T47D (cell line): Measurements from ENCODE around the gene ANKFN1.

Experiments used
- DNase-seq, 2 experiments: peaks; one replicate each; pipeline versions ENCODE4 v3.0.0 to v3.0.0-alpha.2; 2011 to 2012; ENCODE audit warnings: low read depth in 1 of 2, low spot score in 1 of 2
- JUND ChIP-seq: IDR thresholded peaks from 2 replicates; pipeline ENCODE4 v1.6.1; 2012; ENCODE audit warnings: low read depth
- in situ Hi-C: cut with HindIII; loops from 2 replicates; pipeline ENCODE4 v1.10.0; 2016; ENCODE audit warnings: low sequenced_read_pairs, low pct_unique_long_range_greater_than_20kb

ANKFN1 gene

GRCh38 chr17:56175299-56175955 is 22.2 kb downstream of the ANKFN1 start:
- peak in 1 of 2 experiments; percentile 68 for DNase-seq
- TF ChIP-seq JUND = no peak
- in situ Hi-C loops = no loop called here

GRCh38 chr17:56176091-56176490 is 22.8 kb downstream of the ANKFN1 start:
- TF ChIP-seq JUND = no peak
- DNase-seq = peak in 1 of 2 experiments; percentile 43
- in situ Hi-C loops = no loop called here

- no peak for TF ChIP-seq JUND
- DNase-seq = no peak
- in situ Hi-C loops = no loop called here
These were observed 24.1 kb downstream of the ANKFN1 start for GRCh38 chr17:56177361-56177760.

GRCh38 chr17:56178203-56178602 is 24.9 kb downstream of the ANKFN1 start:
- no peak for DNase-seq
- TF ChIP-seq JUND = no peak
- in situ Hi-C loops = no loop called here

- TF ChIP-seq JUND = no peak
- no peak for DNase-seq
- in situ Hi-C loops = no loop called here
These were observed 28.8 kb downstream of the ANKFN1 start for GRCh38 chr17:56182081-56182480.

GRCh38 chr17:56184650-56185049 is 31.4 kb downstream of the ANKFN1 start:
- no peak for DNase-seq
- in situ Hi-C loops = no loop called here
- TF ChIP-seq JUND = no peak

- TF ChIP-seq JUND = no peak
- DNase-seq = no peak
- in situ Hi-C loops = no loop called here
These were observed 32.4 kb downstream of the ANKFN1 start for GRCh38 chr17:56185491-56186221.

- DNase-seq = no peak
- in situ Hi-C loops = no loop called here
- TF ChIP-seq JUND = no peak
These were observed 33.0 kb downstream of the ANKFN1 start for GRCh38 chr17:56186222-56186786.

- DNase-seq = peak in 1 of 2 experiments; percentile 60
- in situ Hi-C loops = no loop called here
- TF ChIP-seq JUND = no peak
These were observed 50.2 kb downstream of the ANKFN1 start for GRCh38 chr17:56203430-56203829.

GRCh38 chr17:56206351-56206750 is 53.1 kb downstream of the ANKFN1 start:
- in situ Hi-C loops = no loop called here
- no peak for TF ChIP-seq JUND
- no peak for DNase-seq

GRCh38 chr17:56213031-56213430 is 59.8 kb downstream of the ANKFN1 start:
- no peak for DNase-seq
- TF ChIP-seq JUND = no peak
- in situ Hi-C loops = no loop called here

- in situ Hi-C loops = no loop called here
- TF ChIP-seq JUND = no peak
- no peak for DNase-seq
These were observed 64.6 kb downstream of the ANKFN1 start for GRCh38 chr17:56217921-56218320.

- TF ChIP-seq JUND = no peak
- peak in 1 of 2 experiments; percentile 27 for DNase-seq
- in situ Hi-C loops = no loop called here
These were observed 69.0 kb downstream of the ANKFN1 start for GRCh38 chr17:56222255-56222654.
